Measurements from ENCODE around the gene SFXN5. TPM values are rescaled to one million over a fixed set of nuclear protein-coding genes. Genes with fewer than 3 reads are reported as not detected.

Gene SFXN5
- total RNA-seq, 1 donor from 2014 or later = 14.9 TPM

GRCh38 chr2:73059106-73059505 is 12.4 kb downstream of the SFXN5 start:
- peaks cover 24% of the 10 kb centered on the region for H3K36me3 Mint-ChIP-seq (ENCODE audit: low read depth, unreplicated experiment)
- Histone ChIP-seq H3K27ac (ENCODE audit: low read depth, low read length) (no peak overlapping the region), H3K27me3 (ENCODE audit: insufficient read depth, low read length) (no peaks in the 10 kb centered on the region), H3K4me2 (ENCODE audit: low read length) (no peak overlapping the region), H3K4me1 (ENCODE audit: insufficient read depth, low read length) (peaks cover 19% of the 10 kb centered on the region), H3K9ac (ENCODE audit: low read length) (no peak overlapping the region), H4K20me1 (ENCODE audit: insufficient read depth, low read length) (peaks cover 6% of the 10 kb centered on the region), H2AFZ (ENCODE audit: low read depth, low read length) (no peak overlapping the region), H3K4me3 (ENCODE audit: insufficient read depth, low read depth, low read length) (no peak overlapping the region), H3K9me3 (ENCODE audit: insufficient read depth, low read depth, low read length) (no peaks in the 10 kb centered on the region), H3K36me3 (ENCODE audit: insufficient read depth, low read length) (peaks cover 5% of the 10 kb centered on the region), H3K79me2 (ENCODE audit: insufficient read depth, low read length) (peaks cover 45% of the 10 kb centered on the region)
- H3K27ac Mint-ChIP-seq (ENCODE audit: unreplicated experiment) = no peak overlapping the region
- no peaks in the 10 kb centered on the region for H3K27me3 Mint-ChIP-seq (ENCODE audit: low read depth, unreplicated experiment)
- DNase-seq (ENCODE audit: low read depth) (no peak), FAIRE-seq (no peak)
- peaks cover 3% of the 10 kb centered on the region for H3K9me3 Mint-ChIP-seq (ENCODE audit: unreplicated experiment)
- H3K4me1 Mint-ChIP-seq (ENCODE audit: low read depth, unreplicated experiment) = peaks cover 15% of the 10 kb centered on the region
- no peak for TF ChIP-seq CTCF (IDR thresholded peaks at IDR 0.05; ENCODE audit: insufficient read depth, low read depth, low read length)
- no peak for TF ChIP-seq EZH2 (IDR thresholded peaks at IDR 0.05; ENCODE audit: insufficient read depth, low read length)
- H3K4me3 Mint-ChIP-seq (ENCODE audit: unreplicated experiment) = no peak overlapping the region

GRCh38 chr2:73054980-73055379 is 16.5 kb downstream of the SFXN5 start:
- Histone ChIP-seq H3K9me3 (ENCODE audit: insufficient read depth, low read depth, low read length) (no peaks in the 10 kb centered on the region), H4K20me1 (ENCODE audit: insufficient read depth, low read length) (peaks cover 6% of the 10 kb centered on the region), H2AFZ (ENCODE audit: low read depth, low read length) (no peak overlapping the region), H3K27me3 (ENCODE audit: insufficient read depth, low read length) (no peaks in the 10 kb centered on the region), H3K4me3 (ENCODE audit: insufficient read depth, low read depth, low read length) (no peak overlapping the region), H3K9ac (ENCODE audit: low read length) (no peak overlapping the region), H3K36me3 (ENCODE audit: insufficient read depth, low read length) (peaks cover 5% of the 10 kb centered on the region), H3K79me2 (ENCODE audit: insufficient read depth, low read length) (peaks cover 22% of the 10 kb centered on the region), H3K4me2 (ENCODE audit: low read length) (no peak overlapping the region), H3K4me1 (ENCODE audit: insufficient read depth, low read length) (peaks cover 18% of the 10 kb centered on the region), H3K27ac (ENCODE audit: low read depth, low read length) (no peak overlapping the region)
- no peak for FAIRE-seq
- Mint-ChIP-seq H3K27ac (ENCODE audit: unreplicated experiment) (no peak overlapping the region), H3K27me3 (ENCODE audit: low read depth, unreplicated experiment) (no peaks in the 10 kb centered on the region), H3K36me3 (ENCODE audit: low read depth, unreplicated experiment) (peaks cover 33% of the 10 kb centered on the region), H3K4me3 (ENCODE audit: unreplicated experiment) (no peak overlapping the region), H3K9me3 (ENCODE audit: unreplicated experiment) (peaks cover 3% of the 10 kb centered on the region), H3K4me1 (ENCODE audit: low read depth, unreplicated experiment) (peaks cover 17% of the 10 kb centered on the region)
- TF ChIP-seq CTCF (IDR thresholded peaks at IDR 0.05; ENCODE audit: insufficient read depth, low read depth, low read length) (no peak), EZH2 (IDR thresholded peaks at IDR 0.05; ENCODE audit: insufficient read depth, low read length) (no peak)
- no peak for DNase-seq (ENCODE audit: low read depth)

- H3K9me3 ChIP-seq (ENCODE audit: insufficient read depth, low read depth, low read length) = no peaks in the 10 kb centered on the region
- peaks cover 24% of the 10 kb centered on the region for H3K4me1 Mint-ChIP-seq (ENCODE audit: low read depth, unreplicated experiment)
- peaks cover 7% of the 10 kb centered on the region for H3K79me2 ChIP-seq (ENCODE audit: insufficient read depth, low read length)
- TF ChIP-seq EZH2 (IDR thresholded peaks at IDR 0.05; ENCODE audit: insufficient read depth, low read length) = no peak
- no peak for TF ChIP-seq CTCF (IDR thresholded peaks at IDR 0.05; ENCODE audit: insufficient read depth, low read depth, low read length)
- no peak overlapping the region for H3K27ac ChIP-seq (ENCODE audit: low read depth, low read length)
- H3K4me1 ChIP-seq (ENCODE audit: insufficient read depth, low read length) = peaks cover 23% of the 10 kb centered on the region
- peaks cover 5% of the 10 kb centered on the region for H3K36me3 ChIP-seq (ENCODE audit: insufficient read depth, low read length)
- H3K4me3 Mint-ChIP-seq (ENCODE audit: unreplicated experiment) = peak overlapping the region; percentile 4
- peaks cover 3% of the 10 kb centered on the region for H3K9me3 Mint-ChIP-seq (ENCODE audit: unreplicated experiment)
- peaks cover 6% of the 10 kb centered on the region for H4K20me1 ChIP-seq (ENCODE audit: insufficient read depth, low read length)
- H3K36me3 Mint-ChIP-seq (ENCODE audit: low read depth, unreplicated experiment) = peaks cover 33% of the 10 kb centered on the region
- no peak overlapping the region for H3K27ac Mint-ChIP-seq (ENCODE audit: unreplicated experiment)
- H3K27me3 Mint-ChIP-seq (ENCODE audit: low read depth, unreplicated experiment) = no peaks in the 10 kb centered on the region
- no peak overlapping the region for H3K9ac ChIP-seq (ENCODE audit: low read length)
- H3K4me2 ChIP-seq (ENCODE audit: low read length) = peak overlapping the region; percentile 3
- FAIRE-seq (no peak), DNase-seq (ENCODE audit: low read depth) (peak; percentile 66)
- no peak overlapping the region for H2AFZ ChIP-seq (ENCODE audit: low read depth, low read length)
- H3K4me3 ChIP-seq (ENCODE audit: insufficient read depth, low read depth, low read length) = no peak overlapping the region
- H3K27me3 ChIP-seq (ENCODE audit: insufficient read depth, low read length) = no peaks in the 10 kb centered on the region
Observed at GRCh38 chr2:73053316-73054114, 18.0 kb downstream of the SFXN5 start.
